Right lobe of liver (tissue), 4 donors: ENCODE results near the gene CNTNAP4.

ENCODE experiments used
- CTCF ChIP-seq, 4 donors: fragments of 200-600 bp in 3 of 4; fragments of 450-650 bp in 1 of 4; IDR thresholded peaks; one replicate each; pipeline versions ENCODE4 v1.5.1 to v1.8.0; 2016 to 2022; ENCODE audit warnings: antibody characterized with exemption in 4 of 4, mild to moderate bottlenecking in 2 of 4
- POLR2A ChIP-seq: fragments of 450-650 bp; IDR thresholded peaks from one replicate; pipeline ENCODE4 v1.6.1; 2017; ENCODE audit warnings: antibody characterized with exemption, mild to moderate bottlenecking
- donor health status: DM: no; HTN: no; CAD: no.
- donor health status: DM: no; HTN: no; CAD: no.
- donor health status: DM: no; HTN: yes; CAD: no.

DNA sequence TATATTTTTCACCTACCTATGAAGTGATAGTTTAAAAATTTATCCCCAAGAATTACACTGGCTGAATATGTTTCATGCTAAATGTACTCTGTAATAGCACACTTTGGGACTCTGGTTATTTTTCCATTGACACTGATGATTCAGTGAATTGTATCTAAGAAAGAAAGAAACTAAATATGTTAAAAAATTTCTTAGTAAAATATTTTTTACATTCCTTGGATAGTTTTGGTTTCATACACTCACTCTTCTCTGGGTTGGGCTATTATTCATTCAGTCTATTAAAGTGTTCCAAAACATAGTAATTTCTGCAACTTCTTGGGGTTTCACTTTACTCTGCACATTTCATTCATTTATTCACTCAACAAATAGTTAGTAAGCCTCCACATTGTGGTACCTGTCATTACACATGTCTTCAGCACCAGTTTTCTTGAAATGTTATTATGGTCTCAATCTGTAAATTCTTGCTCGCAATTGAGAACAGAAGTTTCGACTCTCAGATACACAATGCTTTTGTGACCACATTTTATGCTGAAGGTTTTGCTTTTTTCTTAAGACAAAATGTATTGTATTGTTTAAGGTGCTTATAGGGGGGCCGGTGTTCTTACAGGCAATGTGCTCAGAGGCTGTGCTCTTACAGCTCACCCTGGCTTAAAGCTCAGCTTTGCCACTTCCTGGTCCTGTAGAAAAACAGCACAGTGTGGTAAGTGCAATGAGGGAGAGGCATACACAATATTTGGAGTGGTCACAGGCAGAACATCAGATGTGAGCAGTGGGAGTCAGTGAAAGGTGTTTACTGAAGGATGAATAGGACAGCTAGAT is 17.4 kb downstream of the CNTNAP4 start:
- TF ChIP-seq POLR2A = no peak
- no peak for TF ChIP-seq CTCF (IDR thresholded peaks at IDR 0.05)
